HL-60 (cell line): ENCODE data around the gene MAP3K2.

Source experiments
- POLR2AphosphoS5 ChIP-seq: IDR thresholded peaks from 2 replicates; pipeline ENCODE4 v1.6.1; 2012; ENCODE audit warnings: low read depth
- TF ChIP-seq, protein P1 (sequence below): IDR thresholded peaks from one replicate; pipeline ENCODE4 v1.5.1; 2011; ENCODE audit warnings: low read length, control low read depth, inconsistent platforms; ENCODE audit not compliant: insufficient read depth

DNA sequence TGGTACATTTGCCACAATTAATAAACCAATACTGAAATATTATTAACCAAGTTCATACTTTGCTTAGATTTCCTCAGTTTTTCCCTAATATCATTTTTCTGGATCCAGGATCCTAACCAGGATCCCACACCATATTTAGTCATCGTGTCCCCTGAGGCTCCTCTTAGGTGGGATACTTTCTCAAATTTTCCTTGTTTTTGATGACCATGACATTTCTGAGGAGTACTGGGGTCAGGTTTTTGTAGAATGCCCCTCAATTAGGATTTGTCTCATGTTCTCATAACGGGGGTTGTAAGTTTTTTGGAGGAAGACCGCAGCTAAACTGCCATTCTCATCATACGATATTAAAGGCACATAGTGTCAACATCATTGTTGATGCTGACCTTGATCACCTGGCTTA, 78.3 kb downstream of the MAP3K2 start:
- TF ChIP-seq, protein P1, sequence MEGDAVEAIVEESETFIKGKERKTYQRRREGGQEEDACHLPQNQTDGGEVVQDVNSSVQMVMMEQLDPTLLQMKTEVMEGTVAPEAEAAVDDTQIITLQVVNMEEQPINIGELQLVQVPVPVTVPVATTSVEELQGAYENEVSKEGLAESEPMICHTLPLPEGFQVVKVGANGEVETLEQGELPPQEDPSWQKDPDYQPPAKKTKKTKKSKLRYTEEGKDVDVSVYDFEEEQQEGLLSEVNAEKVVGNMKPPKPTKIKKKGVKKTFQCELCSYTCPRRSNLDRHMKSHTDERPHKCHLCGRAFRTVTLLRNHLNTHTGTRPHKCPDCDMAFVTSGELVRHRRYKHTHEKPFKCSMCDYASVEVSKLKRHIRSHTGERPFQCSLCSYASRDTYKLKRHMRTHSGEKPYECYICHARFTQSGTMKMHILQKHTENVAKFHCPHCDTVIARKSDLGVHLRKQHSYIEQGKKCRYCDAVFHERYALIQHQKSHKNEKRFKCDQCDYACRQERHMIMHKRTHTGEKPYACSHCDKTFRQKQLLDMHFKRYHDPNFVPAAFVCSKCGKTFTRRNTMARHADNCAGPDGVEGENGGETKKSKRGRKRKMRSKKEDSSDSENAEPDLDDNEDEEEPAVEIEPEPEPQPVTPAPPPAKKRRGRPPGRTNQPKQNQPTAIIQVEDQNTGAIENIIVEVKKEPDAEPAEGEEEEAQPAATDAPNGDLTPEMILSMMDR, result no peak
- no peak for TF ChIP-seq POLR2AphosphoS5
